Ramos (cell line): ENCODE results near the gene IPO8.

Experiments
- in situ Hi-C: fragments of 300-500 bp; cut with MboI; formaldehyde crosslinking; loops from one replicate; pipeline ENCODE4 v1.14.3; 2022; ENCODE audit warnings: low sequenced_read_pairs; ENCODE audit not compliant: unreplicated experiment

Gene IPO8

DNA sequence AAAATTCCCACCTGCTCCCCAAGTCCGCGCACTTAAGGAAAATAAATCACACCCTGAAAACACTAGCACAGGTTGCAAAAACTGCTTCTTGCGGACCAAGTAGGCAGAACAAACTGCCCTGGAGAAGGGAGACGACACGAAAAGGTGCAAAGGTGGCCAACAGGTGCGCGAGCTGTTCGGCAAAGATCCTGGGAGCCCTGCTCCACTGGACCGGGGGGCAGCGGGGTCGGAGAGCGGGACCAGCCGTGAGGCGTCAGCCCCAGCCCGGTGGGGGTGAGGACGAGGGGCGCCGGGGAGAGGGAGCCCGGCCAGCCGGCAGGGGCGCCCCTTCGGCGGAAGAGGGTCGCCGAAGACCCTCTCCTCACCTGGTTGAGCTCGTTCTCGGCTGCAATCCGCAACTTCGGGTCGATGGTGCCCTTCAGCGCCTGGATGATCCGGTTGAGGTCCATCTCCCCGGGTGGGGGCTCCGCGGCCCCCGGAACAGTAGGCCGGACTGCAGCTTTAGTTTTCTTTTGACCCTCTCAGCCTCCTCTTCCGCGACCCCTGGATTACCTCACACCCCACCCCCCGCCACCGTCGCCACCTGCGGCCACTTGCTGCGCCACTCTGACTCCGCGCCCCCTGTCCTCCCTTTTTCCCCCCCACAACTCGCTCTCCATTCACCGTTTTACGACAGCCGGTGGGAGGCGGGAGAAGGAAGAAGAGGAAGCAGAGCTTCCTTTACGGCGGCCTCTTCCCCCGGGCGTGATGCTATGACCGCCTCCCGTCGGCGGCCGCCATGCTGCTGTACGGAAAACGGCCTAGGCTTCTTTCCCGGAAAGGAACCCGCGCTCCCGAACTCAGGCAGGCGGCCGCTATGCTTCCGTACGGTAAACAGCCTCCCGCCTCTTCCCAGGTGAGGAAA, at the start of gene IPO8:
Gene IPO8 (minus strand): TSS at position 671 of the 904 bp plus-strand sequence. CDS start 222 bp downstream, at position 449.
- in situ Hi-C loops = no loop called here

DNA sequence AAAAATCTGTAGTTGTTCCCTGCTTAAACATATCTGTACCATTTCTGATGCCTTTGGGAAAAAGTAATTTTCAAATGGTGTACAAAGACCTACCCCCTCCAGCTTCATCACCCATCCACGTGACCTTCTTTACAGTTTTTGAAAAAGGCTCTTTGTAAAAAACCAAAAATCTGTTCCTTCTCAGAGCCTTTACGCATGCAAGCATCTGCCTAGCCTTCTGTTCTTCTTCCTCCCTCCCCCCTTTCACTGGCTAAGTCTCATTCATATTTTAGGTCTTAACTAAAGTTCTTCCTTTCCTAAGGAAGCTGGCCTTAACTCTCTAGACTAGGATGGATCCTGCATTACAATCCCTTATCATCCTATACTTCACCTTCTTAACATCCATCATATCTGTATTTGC, 48.7 kb upstream of the IPO8 start:
- in situ Hi-C loops = no loop called here

DNA sequence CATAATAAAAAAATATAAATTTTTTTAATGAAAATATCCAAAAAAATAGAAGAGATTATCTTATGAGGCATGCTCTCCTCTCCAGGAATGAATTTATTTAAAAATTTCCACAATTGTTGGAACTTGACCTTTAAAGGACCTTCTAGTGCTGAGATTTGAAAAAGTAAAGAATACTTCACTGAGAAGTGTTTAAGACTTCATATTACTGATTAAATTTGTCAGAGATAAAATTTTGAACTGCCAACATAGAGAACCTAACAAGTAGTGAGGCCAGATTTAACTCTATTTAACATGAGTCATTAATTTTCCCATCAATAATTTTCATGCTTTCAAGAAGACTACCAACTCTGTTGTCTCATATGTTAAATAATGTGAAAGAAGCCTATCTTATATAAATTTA, 44.6 kb upstream of the IPO8 start:
- in situ Hi-C loops = no loop called here

DNA sequence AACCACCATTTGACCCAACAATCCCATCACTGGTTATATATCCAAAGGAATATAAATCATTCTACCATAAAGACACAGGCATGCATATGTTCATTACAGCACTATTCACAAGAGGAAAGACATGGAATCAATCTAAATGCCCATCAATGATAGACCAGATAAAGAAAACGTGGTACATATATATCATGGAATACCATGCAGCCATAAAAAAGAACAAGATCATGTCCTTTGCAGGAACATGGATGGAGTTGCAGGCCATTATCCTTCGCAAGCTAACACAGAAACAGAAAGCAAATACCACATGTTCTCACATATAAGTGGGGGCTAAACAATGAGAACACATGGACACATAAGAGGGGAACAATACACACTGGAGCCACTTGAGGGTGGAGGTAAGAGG, 43.4 kb upstream of the IPO8 start:
- in situ Hi-C loops = no loop called here

DNA sequence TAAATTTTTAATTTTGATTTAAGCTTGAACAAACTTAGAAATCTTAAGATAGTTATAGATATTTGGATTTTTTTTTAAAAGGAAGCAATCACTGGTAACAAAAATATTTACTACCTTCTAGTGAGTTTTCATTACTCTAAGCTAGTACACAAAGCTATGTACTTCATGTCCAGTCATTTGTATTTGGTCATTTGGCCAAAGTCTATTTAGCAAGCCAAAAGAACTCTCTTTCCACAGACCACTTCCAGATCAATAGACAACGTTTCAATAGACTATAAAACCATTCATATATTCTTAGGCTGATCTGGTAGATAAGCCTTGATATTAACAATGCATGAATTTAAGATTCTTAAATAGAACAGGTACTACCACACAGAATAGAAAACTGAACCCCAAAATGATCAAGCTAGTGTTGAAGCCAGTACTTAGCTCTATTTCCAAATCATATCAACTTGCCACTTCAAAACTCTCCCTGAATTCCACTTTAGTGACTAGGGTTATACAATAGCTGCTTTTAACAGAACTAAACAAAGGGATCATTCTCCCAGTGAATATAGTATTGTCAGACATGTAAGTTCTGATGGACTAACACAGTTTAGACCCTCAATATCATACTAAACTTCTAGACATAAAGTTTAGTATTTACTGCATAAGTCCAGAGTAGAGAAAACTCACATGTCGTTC, 37.4 kb upstream of the IPO8 start:
- in situ Hi-C loops = no loop called here

DNA sequence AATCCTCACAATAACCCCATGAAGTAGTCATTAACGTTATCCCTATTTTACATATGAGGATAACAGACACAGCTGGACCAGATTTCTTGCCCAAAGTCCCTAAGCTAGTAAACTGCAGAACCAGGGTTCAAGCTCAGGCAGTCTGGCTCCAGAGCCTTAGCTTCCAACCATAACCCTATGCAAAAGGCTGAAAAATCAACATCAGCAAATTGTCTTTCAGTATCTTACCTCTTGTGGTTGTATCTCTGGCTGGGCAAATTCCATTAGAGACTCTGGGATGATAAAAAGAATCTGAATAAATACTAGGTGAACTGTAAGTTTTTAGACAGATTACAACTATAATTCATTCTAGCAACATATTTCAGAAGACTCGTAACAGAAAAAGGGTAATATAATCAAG, 34.3 kb upstream of the IPO8 start:
- in situ Hi-C loops = no loop called here

DNA sequence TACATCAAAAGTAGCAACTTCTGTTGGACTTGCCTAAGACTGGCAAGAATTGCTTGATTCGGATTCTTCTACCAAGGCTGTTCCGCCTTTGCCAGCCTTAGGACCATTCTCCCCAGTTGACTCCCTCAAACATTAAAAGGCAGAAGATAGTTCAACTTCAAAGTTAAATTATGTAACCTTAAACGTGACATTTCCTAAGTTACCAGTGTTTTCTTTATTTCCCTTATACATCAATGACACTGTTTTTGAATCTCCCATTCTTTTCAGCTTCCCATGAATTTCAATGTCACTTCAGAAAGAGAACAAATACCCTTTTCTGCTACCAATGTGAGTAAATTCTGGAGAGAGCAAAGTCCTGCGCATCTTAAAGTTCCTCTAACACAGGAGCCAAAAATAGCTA, 33.9 kb upstream of the IPO8 start:
- in situ Hi-C loops = no loop called here

DNA sequence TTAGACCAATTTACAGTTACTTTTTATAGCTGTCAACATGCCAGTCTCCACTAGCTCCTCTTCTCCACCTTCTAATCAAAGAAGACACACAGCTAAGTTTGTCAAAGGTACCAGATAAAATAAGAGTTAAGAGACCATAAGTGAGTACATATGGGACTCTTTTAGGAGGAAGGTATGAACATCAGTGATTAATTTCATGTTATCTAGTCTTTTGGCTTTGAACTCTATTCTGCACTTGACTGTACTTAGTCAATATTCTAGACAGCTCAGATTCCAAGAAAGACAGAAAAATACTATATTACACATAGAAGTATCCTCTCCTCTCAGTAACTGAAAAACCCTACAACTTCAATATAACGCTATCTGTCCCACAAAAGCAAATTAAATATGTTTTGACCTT, 31.0 kb upstream of the IPO8 start:
- in situ Hi-C loops = no loop called here

DNA sequence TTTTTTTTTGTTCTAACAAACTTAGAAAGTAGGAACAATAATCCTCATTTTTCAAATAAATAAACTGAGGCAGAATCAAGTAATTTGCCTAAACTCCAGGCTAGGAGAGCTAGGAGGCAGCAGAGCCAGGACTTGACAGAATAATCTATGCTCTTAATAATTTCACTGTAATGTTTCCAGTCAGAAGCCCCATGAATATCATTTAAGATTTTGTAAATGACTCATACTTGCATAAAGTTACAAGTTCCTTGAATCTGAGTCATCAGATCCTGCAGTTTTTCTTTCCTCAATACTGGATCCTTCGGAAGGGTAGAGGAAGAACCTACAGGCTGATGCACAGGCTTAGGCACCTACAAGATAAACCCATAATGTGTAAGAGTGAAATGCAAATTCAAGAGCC, 30.1 kb upstream of the IPO8 start:
- in situ Hi-C loops = no loop called here

DNA sequence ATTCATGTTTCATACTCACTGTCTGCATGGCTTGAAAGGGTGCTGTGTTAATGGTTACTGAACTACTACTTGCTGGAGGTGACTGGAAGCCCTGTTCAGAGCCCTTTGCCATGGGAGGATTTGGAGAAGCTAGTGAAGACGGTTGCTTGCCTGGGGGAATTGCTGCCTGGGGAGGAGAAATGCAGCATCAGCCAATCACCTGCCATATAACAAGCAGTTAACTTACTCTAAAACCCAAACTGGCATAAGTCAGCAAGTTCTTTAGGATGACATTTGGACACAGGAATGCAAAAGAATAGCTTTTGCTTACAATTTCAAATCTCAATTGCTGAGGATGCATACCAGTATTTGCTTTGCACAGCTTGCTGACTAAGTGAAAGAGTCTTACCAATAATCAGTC, 23.4 kb upstream of the IPO8 start:
- in situ Hi-C loops = no loop called here

DNA sequence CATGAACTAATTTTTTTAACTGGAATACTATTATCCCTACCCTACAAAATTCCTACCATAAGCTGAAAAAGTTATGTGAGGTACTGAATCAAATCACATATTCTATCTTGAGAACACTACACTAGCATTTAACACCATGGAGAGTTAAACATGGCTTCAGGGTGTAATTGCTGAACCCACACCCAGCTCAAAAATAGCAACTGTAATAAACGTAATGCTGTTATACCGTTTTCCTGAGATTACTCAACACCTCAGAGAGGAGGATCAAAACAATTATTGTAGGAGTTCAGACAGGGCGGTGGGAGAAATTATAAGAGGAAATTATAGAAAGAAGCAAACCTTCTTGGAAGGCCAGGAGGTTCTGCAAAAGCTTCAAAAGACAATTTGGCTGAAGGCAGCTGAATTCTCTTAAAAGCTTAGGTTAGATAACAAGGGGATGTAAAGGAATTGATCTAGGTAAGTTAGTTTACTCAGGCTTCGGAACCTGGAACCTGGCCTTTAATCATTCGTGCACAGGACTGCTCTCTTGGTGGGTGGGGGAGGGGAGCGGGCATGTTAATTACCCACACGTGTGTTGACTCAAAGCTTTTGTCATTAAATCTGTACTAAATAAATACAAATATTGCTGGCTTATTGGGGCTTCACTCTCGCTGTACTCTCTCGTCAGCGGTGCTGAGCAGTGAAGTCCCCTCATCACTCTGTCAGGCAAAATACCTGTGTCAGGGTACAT, 12.1 kb upstream of the IPO8 start:
- in situ Hi-C loops = no loop called here

DNA sequence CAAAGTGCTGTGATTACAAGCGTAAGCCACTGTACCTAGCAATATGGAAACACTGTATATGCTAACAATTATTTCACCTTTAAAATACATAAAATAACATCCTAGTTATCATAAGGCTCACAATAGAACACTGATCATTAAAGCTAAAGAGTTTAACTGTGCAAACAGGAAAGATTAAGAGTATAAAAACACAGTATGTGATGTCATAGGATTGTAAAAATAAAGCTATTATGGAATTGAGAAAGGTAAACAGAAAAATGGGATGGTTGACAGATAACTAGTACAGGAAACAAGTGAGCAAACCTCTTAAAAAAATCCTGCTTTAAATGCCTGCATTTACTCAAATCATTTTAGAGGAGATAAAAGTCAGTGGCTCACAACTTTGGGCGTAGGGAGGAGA, 10.8 kb upstream of the IPO8 start:
- in situ Hi-C loops = no loop called here

DNA sequence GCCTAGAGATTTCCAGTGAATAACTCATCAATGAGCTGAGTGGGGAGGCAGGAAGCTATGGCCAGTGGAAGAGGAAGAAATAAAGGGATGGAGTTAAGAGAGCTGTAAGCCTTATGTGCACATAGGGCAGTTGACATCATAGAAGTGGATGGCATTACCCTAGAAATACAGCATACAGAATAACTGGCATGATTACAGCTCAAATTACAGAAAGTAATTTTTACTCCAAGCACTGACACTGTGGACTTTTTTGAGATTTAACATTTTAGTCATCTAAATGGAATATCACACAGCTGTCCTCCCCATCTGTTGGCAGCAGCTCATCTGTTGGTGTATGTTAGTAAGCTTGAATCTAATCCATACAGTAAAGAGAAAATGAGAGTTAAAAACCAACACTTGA, 5.4 kb upstream of the IPO8 start:
- in situ Hi-C loops = no loop called here

DNA sequence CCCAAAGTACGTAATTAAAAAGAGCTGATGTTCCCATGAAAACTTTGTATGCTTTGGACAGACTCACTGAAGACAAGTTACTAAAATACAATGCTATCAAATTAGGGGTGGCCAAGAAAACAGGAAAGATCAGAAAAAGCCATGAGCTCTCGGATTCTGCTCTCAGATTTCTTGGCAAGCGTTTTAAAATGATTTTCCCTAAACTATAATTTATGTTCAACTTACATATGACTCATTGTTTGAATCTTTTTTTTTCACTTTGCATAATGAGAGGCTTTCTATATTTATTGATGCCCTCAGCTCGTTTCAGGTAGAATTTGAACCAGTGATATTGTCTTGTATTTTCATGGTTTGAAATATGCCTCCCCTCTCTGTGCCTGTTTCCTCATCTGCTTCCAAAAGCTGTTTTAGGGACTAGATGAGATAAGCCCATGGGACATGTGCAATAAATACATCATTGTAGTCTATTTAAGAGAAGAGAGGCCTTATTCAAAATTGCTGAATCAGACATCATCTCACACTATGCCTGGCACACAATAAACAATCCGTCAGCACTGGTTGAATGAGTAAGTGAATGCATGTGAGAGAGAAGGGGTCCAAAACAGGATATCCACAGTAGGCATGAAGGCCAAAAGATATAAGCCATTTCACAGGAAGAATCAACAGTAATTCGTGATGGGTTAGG, 4.7 kb upstream of the IPO8 start:
- in situ Hi-C loops = no loop called here

DNA sequence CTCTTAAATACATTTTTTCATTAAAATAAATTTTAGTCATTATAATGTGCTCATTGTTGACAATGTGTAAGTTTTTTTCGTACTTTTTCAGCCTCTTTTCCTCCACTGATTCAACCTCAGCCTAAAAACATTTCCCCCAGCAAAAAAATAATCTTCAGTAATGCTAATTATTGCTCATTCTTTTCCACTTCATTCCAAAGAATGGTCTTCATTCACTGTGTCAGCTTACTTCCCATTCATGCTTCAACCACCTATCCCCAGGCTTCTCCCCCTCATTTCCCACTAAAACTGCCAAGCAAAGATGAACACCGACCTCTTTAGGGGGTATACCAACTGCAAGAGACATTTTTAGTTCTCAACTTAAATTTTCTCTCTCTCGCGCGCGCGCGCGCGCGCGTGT, 2.7 kb upstream of the IPO8 start:
- in situ Hi-C loops = no loop called here

DNA sequence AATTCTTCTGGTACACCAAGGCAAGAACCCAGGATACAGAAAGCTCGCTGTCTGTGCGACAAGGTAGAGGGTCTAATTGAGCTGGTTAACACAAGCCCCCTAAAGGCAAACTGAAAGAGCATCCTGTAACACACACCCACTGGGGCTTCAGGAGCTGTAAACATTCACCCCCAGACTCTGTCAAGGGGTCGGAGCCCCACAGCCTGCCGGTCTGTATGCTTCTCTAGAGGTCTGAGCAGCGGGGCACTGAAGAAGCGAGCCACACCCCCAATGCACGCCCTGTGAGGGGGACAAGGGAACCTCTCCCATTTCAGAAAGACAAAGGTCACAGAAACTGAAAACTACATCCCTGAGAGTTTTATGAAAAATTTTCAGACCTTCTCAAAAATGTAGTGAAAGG, 1.3 kb upstream of the IPO8 start:
- in situ Hi-C loops = no loop called here

DNA sequence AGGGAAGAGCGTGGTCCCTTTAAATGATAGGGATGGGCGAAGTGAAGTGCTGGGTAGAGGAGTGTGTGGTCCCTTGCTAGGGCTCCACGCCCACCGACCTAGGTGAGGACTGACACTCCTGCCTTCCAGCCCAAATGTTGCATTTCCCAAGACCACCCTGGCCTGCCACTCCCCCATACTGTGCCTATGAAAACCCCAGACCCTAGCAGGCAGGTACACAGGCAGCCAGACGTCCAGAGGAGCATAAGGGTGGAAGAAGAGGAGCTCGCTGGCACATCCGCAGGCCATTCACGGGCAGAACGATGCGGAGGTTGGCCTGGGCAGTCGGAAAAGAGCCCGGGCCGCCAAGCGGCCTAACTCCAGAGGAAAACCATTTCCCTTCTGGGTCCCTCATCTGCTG, 817 bp upstream of the IPO8 start:
- in situ Hi-C loops = no loop called here

DNA sequence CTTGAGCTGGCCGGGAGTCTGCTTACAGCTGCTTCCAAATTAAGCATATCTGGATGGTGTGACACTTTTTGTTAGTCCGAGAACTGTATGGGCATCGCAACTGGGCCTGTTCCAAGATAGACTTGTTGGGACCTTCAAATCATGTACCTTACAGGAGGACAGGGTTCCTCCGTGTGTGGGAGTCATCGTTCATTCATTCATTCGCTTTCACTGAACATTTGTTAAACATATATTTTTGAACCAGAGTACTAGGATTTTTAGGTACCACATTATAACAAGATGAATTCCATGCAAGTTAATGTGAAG, 387 bp upstream of the IPO8 start:
- in situ Hi-C loops = no loop called here

DNA sequence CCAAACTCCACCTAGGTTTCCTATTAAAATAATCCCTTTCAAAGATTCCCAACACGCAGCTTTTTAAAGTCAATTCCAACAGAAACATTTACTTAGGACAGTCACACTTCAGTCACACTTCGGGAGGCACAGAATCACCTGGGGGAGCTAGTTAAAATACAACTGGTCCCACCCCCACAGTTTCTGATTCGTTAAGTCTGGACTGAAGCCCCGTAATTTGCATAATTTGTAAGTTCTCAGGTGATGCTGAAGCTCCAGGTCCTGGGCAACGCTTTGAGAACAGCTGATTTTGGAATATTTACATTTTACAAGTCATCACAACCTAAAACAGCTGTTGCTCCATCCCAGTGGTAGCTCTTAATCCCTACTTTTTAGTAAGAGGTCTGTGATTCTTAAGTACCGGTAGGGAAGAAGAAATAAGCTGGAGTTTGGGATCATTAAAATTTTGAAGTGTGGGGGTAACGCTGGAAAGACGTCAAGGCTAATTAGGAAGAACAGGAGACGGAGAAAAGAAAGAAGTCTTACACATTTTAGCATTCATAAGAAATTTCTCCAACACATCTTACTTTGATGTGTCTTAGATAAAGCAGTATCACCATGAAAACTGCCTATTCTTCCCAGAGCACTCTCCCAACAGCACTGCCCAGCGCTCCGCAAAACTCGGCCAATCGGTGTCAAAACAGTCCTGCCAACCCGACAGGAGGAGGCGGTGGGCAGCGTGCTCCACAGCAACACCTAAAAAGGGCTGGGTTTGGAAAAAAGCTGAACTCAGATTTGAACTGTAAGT, 1.1 kb downstream of the IPO8 start:
- in situ Hi-C loops = no loop called here

DNA sequence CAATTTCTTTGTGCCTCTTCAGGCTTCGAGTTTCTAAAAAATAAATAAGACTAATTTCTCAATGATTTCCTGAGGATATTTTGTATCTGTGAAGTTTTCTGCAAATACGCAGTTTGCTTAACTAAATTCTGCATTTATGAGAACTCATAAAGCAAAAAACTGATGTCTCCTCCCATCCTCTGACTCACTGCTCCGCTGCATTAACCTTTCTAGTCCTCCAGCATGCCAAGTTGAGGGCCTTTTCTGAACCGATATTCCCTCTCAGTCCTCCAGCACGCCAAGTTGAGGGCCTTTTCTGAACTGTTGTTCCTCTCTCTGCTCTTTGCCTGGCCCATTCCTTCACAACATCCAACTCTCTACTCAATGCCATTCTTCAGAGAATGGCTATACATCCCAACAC, 3.2 kb downstream of the IPO8 start:
- in situ Hi-C loops = no loop called here
